Eye (tissue), 1 donor: ENCODE data around the gene MAP2K3.

Experiments used
- DNase-seq: peaks from one replicate; pipeline ENCODE4 v3.0.0-alpha.2; 2015

MAP2K3 gene

GRCh38 chr17:21354796-21355385 lies 70.4 kb downstream of the MAP2K3 start:
- no peak for DNase-seq

GRCh38 chr17:21355586-21355985 lies 71.1 kb downstream of the MAP2K3 start:
- no peak for DNase-seq

GRCh38 chr17:21356537-21357127 lies 72.1 kb downstream of the MAP2K3 start:
- no peak for DNase-seq

GRCh38 chr17:21357281-21357680 lies 72.8 kb downstream of the MAP2K3 start:
- no peak for DNase-seq

GRCh38 chr17:21357696-21358656 lies 73.5 kb downstream of the MAP2K3 start:
- DNase-seq = peak; percentile 85

- DNase-seq = peak; percentile 52
Measured at GRCh38 chr17:21358682-21359482, 74.4 kb downstream of the MAP2K3 start.

GRCh38 chr17:21359483-21359840 lies 75.0 kb downstream of the MAP2K3 start:
- DNase-seq = no peak

GRCh38 chr17:21360048-21360447 lies 75.5 kb downstream of the MAP2K3 start:
- DNase-seq = no peak

GRCh38 chr17:21361020-21361809 lies 76.7 kb downstream of the MAP2K3 start:
- no peak for DNase-seq

GRCh38 chr17:21362331-21362931 lies 77.9 kb downstream of the MAP2K3 start:
- DNase-seq = no peak

- DNase-seq = no peak
Measured at GRCh38 chr17:21363776-21364642, 79.5 kb downstream of the MAP2K3 start.
